H9 (cell line): ENCODE measurements around the gene USP46. TPM values are rescaled to one million over a fixed set of nuclear protein-coding genes. Genes with fewer than 3 reads are reported as not detected.

Source experiments
- DNase-seq: peaks from one replicate; pipeline ENCODE4 v3.0.0-alpha.2; 2017
- H2AFZ ChIP-seq: one replicate; pipeline ENCODE4 v1.6.1; 2013; ENCODE audit warnings: mild to moderate bottlenecking, low read length, control low read depth, moderate library complexity
- H2AK5ac ChIP-seq: 2 replicates; pipeline ENCODE4 v1.6.1; 2013; ENCODE audit warnings: low read length, control low read depth, mixed read lengths; ENCODE audit not compliant: insufficient read length
- H2BK120ac ChIP-seq: one replicate; pipeline ENCODE4 v1.6.1; 2013; ENCODE audit warnings: low read depth, mild to moderate bottlenecking, low read length, control low read depth, inconsistent platforms; ENCODE audit not compliant: poor library complexity, severe bottlenecking
- H2BK12ac ChIP-seq: 2 replicates; pipeline ENCODE4 v1.6.1; 2013; ENCODE audit warnings: low read length, control low read depth, mixed read lengths, low read depth; ENCODE audit not compliant: insufficient read length
- H2BK15ac ChIP-seq: 2 replicates; pipeline ENCODE4 v1.6.1; 2013; ENCODE audit warnings: low read depth, low read length, control low read depth
- H2BK20ac ChIP-seq: one replicate; pipeline ENCODE4 v1.6.1; 2013; ENCODE audit warnings: low read depth, mild to moderate bottlenecking, low read length, control low read depth, inconsistent platforms; ENCODE audit not compliant: poor library complexity, severe bottlenecking
- H2BK5ac ChIP-seq: 2 replicates; pipeline ENCODE4 v1.6.1; 2013; ENCODE audit warnings: low read length, control low read depth, mixed read lengths; ENCODE audit not compliant: insufficient read length
- H3K14ac ChIP-seq: 2 replicates; pipeline ENCODE4 v1.6.1; 2013; ENCODE audit warnings: low read length, control low read depth; ENCODE audit not compliant: insufficient read depth
- H3K18ac ChIP-seq: 2 replicates; pipeline ENCODE4 v1.6.1; 2013; ENCODE audit warnings: low read depth, mild to moderate bottlenecking, mixed read lengths, low read length, control low read depth; ENCODE audit not compliant: insufficient read length
- H3K23ac ChIP-seq: 2 replicates; pipeline ENCODE4 v1.6.1; 2013; ENCODE audit warnings: low read length, control low read depth, mixed read lengths, low read depth; ENCODE audit not compliant: insufficient read length
- H3K23me2 ChIP-seq: 2 replicates; pipeline ENCODE4 v1.6.1; 2013; ENCODE audit warnings: low read depth, mild to moderate bottlenecking, mixed read lengths, low read length, control low read depth; ENCODE audit not compliant: insufficient read length, poor library complexity, severe bottlenecking
- H3K27ac ChIP-seq: 2 replicates; pipeline ENCODE4 v1.5.1; 2013; ENCODE audit warnings: low read length, control low read depth, mixed read lengths, low read depth; ENCODE audit not compliant: insufficient read length
- H3K27me3 ChIP-seq: 2 replicates; pipeline ENCODE4 v1.6.1; 2013; ENCODE audit warnings: low read length, control low read depth, inconsistent platforms; ENCODE audit not compliant: insufficient read depth
- H3K4ac ChIP-seq: 2 replicates; pipeline ENCODE4 v1.6.1; 2013; ENCODE audit warnings: low read depth, mild to moderate bottlenecking, control low read depth, inconsistent platforms, low read length, moderate library complexity
- H3K4me1 ChIP-seq: 2 replicates; pipeline ENCODE4 v1.6.1; 2013; ENCODE audit warnings: low read length, control low read depth, inconsistent platforms; ENCODE audit not compliant: insufficient read depth
- H3K4me2 ChIP-seq: 2 replicates; pipeline ENCODE4 v1.6.1; 2013; ENCODE audit warnings: low read length, control low read depth, mixed read lengths; ENCODE audit not compliant: insufficient read length, insufficient read depth
- H3K56ac ChIP-seq: 2 replicates; pipeline ENCODE4 v1.6.1; 2013; ENCODE audit warnings: low read depth, mild to moderate bottlenecking, mixed read lengths, low read length, control low read depth; ENCODE audit not compliant: insufficient read length
- H3K79me1 ChIP-seq: 2 replicates; pipeline ENCODE4 v1.6.1; 2013; ENCODE audit warnings: low read depth, mild to moderate bottlenecking, moderate library complexity, low read length, control low read depth, inconsistent platforms; ENCODE audit not compliant: insufficient read depth, poor library complexity, severe bottlenecking
- H3K79me2 ChIP-seq: 2 replicates; pipeline ENCODE4 v1.6.1; 2013; ENCODE audit warnings: low read length, control low read depth, inconsistent platforms; ENCODE audit not compliant: insufficient read depth
- H3K9ac ChIP-seq: 2 replicates; pipeline ENCODE4 v1.6.1; 2013; ENCODE audit warnings: low read length, control low read depth, mixed read lengths; ENCODE audit not compliant: insufficient read length; ENCODE audit errors: extremely low read depth
- H3K9me3 ChIP-seq: one replicate; pipeline ENCODE4 v1.6.1; 2013; ENCODE audit warnings: low read depth, low read length, inconsistent platforms; ENCODE audit not compliant: control insufficient read depth
- H3T11ph ChIP-seq: one replicate; pipeline ENCODE4 v1.6.1; 2013; ENCODE audit warnings: mild to moderate bottlenecking, low read length, control low read depth, inconsistent platforms
- H4K20me1 ChIP-seq: one replicate; pipeline ENCODE4 v1.6.1; 2013; ENCODE audit not compliant: control insufficient read depth, insufficient read length, insufficient read depth
- H4K5ac ChIP-seq: 2 replicates; pipeline ENCODE4 v1.6.1; 2013; ENCODE audit warnings: low read depth, mild to moderate bottlenecking, mixed read lengths, low read length, control low read depth; ENCODE audit not compliant: insufficient read length
- H4K8ac ChIP-seq: replicated peaks from 2 replicates; pipeline ENCODE4 v1.6.1; 2013; ENCODE audit warnings: low read length, control low read depth, mixed read lengths, low read depth; ENCODE audit not compliant: insufficient read length
- H4K91ac ChIP-seq: 2 replicates; pipeline ENCODE4 v1.6.1; 2013; ENCODE audit warnings: low read depth, mild to moderate bottlenecking, moderate library complexity, mixed read lengths, low read length, control low read depth; ENCODE audit not compliant: insufficient read length
- H3K27ac Mint-ChIP-seq, 3 experiments: 2 replicates in 2 of 3; 3 replicates in 1 of 3; pipeline ENCODE4 v1.8.0; 2020 to 2021; ENCODE audit warnings: mixed read lengths in 3 of 3, mild to moderate bottlenecking in 1 of 3, moderate library complexity in 1 of 3
- H3K27me3 Mint-ChIP-seq: 2 replicates; pipeline ENCODE4 v1.8.0; 2021; ENCODE audit warnings: low read depth, mild to moderate bottlenecking, moderate library complexity, mixed read lengths
- H3K36me3 Mint-ChIP-seq, 3 experiments: 2 replicates in 2 of 3; 3 replicates in 1 of 3; pipeline ENCODE4 v1.8.0; 2020 to 2021; ENCODE audit warnings: low read depth in 3 of 3, mixed read lengths in 3 of 3; ENCODE audit not compliant: insufficient read depth in 1 of 3
- H3K4me1 Mint-ChIP-seq, 2 experiments: 2 replicates each; pipeline ENCODE4 v1.8.0; 2020; ENCODE audit warnings: mixed read lengths in 2 of 2
- H3K4me3 Mint-ChIP-seq, 2 experiments: 2 replicates in 1 of 2; 3 replicates in 1 of 2; pipeline ENCODE4 v1.8.0; 2020 to 2021; ENCODE audit warnings: mild to moderate bottlenecking in 2 of 2, mixed read lengths in 2 of 2, moderate library complexity in 1 of 2
- H3K9me3 Mint-ChIP-seq, 2 experiments: 2 replicates in 1 of 2; 3 replicates in 1 of 2; pipeline ENCODE4 v1.8.0; 2020; ENCODE audit warnings: mild to moderate bottlenecking in 2 of 2, mixed read lengths in 2 of 2, moderate library complexity in 1 of 2
- WGBS: extraction: QIAGEN DNeasy Blood & Tissue Kit; methylation state at CpG from one replicate; pipeline ENCODE4 v1.1.7; 2013; ENCODE audit warnings: missing lambda C conversion rate, low lambda C conversion rate, mixed read lengths; ENCODE audit not compliant: insufficient read length; ENCODE audit errors: extremely low coverage; 5-methylcytosine and 5-hydroxymethylcytosine counted together
- total RNA-seq: library from RNA; stranded (reverse); gene quantifications from 2 replicates; pipeline ENCODE4 v1.2.1, GENCODE V29; 2021
- TF ChIP-seq, protein P1 (sequence below): fragments of 200-600 bp; sonication (generic); conservative IDR thresholded peaks from 3 replicates; pipeline ENCODE4 v1.8.0; 2021; ENCODE audit warnings: antibody characterized with exemption, mild to moderate bottlenecking

USP46 gene
- total RNA-seq, 1 experiment from 2014 or later: 59.8 TPM

- no peak overlapping the region for H2BK12ac ChIP-seq
- no peak overlapping the region for H3K9ac ChIP-seq
- H3K4me1 ChIP-seq: peaks cover 1% of the 10 kb centered on the region; the same call in 1 of the 2 replicates
- peak overlapping the region; percentile 99 for H3K4me2 ChIP-seq
- H3K27me3 Mint-ChIP-seq: peaks cover 18% of the 10 kb centered on the region
- no peak overlapping the region for H3K27ac Mint-ChIP-seq
- H2BK15ac ChIP-seq: no peak overlapping the region
- no peak overlapping the region for H2BK120ac ChIP-seq
- peaks cover 13% of the 10 kb centered on the region; the same call in 1 of the 2 replicates for H3K79me2 ChIP-seq
- peak overlapping the region; percentile 56 to 82; a peak in 4 of 5 replicates for H3K4me3 Mint-ChIP-seq
- no peak overlapping the region for H3K18ac ChIP-seq
- TF ChIP-seq, protein P1, sequence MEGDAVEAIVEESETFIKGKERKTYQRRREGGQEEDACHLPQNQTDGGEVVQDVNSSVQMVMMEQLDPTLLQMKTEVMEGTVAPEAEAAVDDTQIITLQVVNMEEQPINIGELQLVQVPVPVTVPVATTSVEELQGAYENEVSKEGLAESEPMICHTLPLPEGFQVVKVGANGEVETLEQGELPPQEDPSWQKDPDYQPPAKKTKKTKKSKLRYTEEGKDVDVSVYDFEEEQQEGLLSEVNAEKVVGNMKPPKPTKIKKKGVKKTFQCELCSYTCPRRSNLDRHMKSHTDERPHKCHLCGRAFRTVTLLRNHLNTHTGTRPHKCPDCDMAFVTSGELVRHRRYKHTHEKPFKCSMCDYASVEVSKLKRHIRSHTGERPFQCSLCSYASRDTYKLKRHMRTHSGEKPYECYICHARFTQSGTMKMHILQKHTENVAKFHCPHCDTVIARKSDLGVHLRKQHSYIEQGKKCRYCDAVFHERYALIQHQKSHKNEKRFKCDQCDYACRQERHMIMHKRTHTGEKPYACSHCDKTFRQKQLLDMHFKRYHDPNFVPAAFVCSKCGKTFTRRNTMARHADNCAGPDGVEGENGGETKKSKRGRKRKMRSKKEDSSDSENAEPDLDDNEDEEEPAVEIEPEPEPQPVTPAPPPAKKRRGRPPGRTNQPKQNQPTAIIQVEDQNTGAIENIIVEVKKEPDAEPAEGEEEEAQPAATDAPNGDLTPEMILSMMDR: no peak
- peaks cover 17 to 24% of the 10 kb centered on the region in 2 experiments; a peak in 4 of 5 replicates for H3K9me3 Mint-ChIP-seq
- no peak overlapping the region for H3K27ac ChIP-seq
- H4K5ac ChIP-seq: no peak overlapping the region
- no peak overlapping the region for H2AK5ac ChIP-seq
- no peak for DNase-seq
- peaks cover 46 to 54% of the 10 kb centered on the region in 2 experiments for H3K4me1 Mint-ChIP-seq
- H3K4ac ChIP-seq: no peak overlapping the region
- H3K9me3 ChIP-seq: peaks cover 8% of the 10 kb centered on the region
- no peak overlapping the region for H4K91ac ChIP-seq
- no peak overlapping the region for H2BK20ac ChIP-seq
- peaks cover 25 to 61% (median 29%) of the 10 kb centered on the region in 3 experiments for H3K36me3 Mint-ChIP-seq
- H3K27me3 ChIP-seq: no peaks in the 10 kb centered on the region
- no peak overlapping the region for H3T11ph ChIP-seq
- peaks cover 15% of the 10 kb centered on the region for H3K23me2 ChIP-seq
- H4K8ac ChIP-seq: no peak overlapping the region
- no peaks in the 10 kb centered on the region for H4K20me1 ChIP-seq
- no peak overlapping the region for H2BK5ac ChIP-seq
- no peak overlapping the region for H3K56ac ChIP-seq
- H3K23ac ChIP-seq: no peak overlapping the region
- no peak overlapping the region for H2AFZ ChIP-seq
- H3K14ac ChIP-seq: no peak overlapping the region
- WGBS: no CpG with 5 or more reads among the region's 6 CpGs
- peaks cover 3% of the 10 kb centered on the region for H3K79me1 ChIP-seq
Observed at GRCh38 chr4:52660643-52661042, 1.5 kb upstream of the USP46 start.
